ENCODE data around the gene TACC2.

Gene TACC2

DNA sequence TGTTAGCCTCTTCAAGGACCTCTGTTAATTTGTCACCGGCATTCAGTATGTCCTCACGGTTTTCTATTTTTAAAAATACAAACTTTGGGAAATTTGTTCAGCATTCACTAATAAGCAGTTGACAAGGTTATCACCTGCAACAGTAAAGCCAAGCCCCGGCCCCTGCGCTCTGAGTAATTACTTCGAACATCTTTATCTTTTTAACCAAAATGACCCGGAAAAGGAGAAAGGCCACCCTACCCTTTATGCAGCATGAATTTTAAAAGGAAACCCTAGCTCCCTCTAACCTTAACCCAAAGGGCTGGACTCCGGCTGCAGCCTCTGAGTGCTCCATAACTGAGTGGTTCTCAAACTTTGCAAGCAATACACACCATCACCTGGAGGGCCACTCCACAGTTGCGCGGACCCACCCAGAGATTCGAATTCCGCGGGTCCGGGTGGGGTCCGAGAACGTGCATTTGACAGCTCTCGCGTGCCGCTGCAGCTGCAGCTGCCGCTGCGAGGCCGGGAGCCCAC lies 14.9 kb upstream of the TACC2 start:
- H3K4me3 ChIP-seq (ENCODE audit: low read length): peak overlapping the region; percentile 73
- TF ChIP-seq, protein P1, sequence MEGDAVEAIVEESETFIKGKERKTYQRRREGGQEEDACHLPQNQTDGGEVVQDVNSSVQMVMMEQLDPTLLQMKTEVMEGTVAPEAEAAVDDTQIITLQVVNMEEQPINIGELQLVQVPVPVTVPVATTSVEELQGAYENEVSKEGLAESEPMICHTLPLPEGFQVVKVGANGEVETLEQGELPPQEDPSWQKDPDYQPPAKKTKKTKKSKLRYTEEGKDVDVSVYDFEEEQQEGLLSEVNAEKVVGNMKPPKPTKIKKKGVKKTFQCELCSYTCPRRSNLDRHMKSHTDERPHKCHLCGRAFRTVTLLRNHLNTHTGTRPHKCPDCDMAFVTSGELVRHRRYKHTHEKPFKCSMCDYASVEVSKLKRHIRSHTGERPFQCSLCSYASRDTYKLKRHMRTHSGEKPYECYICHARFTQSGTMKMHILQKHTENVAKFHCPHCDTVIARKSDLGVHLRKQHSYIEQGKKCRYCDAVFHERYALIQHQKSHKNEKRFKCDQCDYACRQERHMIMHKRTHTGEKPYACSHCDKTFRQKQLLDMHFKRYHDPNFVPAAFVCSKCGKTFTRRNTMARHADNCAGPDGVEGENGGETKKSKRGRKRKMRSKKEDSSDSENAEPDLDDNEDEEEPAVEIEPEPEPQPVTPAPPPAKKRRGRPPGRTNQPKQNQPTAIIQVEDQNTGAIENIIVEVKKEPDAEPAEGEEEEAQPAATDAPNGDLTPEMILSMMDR (conservative IDR thresholded peaks at IDR 0.05; ENCODE audit: low read length): no peak
- DNase-seq (ENCODE audit: low read depth): no peak

DNA sequence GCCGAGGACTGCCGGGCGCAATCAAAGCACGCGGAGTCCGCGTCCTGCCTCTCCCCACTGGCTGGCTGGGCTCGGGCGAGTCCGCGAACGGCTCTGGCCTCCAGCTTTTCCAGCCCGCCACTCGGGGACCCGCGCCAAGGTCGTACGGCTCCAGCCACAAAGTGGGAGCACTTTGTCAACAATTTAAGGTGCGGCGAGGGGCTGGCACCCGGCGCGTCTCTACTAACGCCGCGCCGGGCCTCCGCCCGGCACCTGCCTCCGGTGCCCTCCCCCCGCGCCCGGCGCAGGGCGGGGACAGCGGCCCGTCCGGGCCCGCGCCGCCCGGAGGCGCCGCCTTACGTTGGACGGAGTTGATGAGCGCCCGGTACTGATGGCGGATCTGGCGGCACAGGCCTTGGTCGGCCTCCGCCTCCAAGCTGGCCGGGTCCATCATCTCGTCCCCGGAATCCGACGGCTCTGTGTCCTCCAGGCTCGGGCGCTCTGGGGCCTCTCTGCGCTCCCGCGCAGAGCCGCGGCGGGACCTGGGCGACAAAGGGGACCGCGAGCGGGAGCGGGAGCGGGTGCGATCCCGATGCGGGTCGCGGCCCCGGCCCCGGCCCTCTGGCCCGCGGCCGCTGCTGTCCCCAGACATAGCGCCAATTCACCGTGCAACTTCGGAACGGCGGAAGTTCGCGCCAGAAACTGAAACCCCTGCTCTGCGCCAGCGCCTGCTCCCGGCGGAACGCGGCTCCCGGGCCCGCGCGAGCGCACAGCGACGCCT lies 14.2 kb upstream of the TACC2 start, which contains the start of gene NSMCE4A:
Gene NSMCE4A, minus strand, starts transcription at position 683 of the 760 bp plus-strand sequence. Its CDS starts 52 bp downstream, at position 631.
- H3K4me3 ChIP-seq (ENCODE audit: low read length): peak within 1 kb of the TSS; percentile 73
- TF ChIP-seq, protein P1 (conservative IDR thresholded peaks at IDR 0.05; ENCODE audit: low read length): no peak; the same call in 1 of the 2 replicates
- peak; percentile 69 for DNase-seq (ENCODE audit: low read depth)

DNA sequence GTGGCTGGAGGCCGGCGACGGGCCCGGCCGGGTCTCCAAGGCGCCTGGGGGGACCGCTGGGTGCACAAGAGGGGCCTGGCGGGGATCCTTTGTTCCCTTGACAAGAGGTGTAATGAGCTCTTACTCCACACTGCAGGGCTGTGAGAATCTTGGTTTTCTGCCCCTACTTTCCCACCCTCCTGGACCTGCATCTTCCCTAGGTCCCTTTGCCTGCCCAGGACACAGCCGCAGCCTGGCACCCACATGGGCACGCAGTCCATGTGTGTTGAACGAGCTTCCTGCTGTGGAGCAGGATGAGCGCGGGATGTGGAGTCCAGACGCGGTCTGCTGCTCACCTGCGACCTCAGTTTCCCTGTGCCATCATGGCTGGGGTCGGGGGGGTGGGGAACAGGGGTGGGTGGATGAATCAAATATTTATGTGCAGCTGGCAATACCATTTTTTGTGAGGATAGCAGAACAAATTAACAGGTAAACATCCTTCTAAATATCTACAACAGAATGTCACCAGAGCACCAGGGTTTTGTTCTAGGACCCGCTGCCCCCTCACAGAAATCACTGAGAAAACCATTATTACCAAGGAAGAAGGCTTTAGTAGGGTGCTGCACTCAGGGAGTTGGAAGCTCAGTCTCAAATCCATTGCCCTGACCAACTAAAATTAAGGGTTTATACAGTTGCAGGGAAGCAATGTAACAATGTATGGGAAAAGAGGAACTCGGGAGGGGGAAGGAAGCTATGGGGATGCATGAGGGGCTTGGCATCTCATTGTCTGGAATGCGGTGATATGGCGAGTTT lies 13.5 kb upstream of the TACC2 start:
- TF ChIP-seq, protein P1 (conservative IDR thresholded peaks at IDR 0.05; ENCODE audit: low read length): peak; percentile 39; the same call in 1 of the 2 replicates
- DNase-seq (ENCODE audit: low read depth): no peak
- peak overlapping the region; percentile 73 for H3K4me3 ChIP-seq (ENCODE audit: low read length)

DNA sequence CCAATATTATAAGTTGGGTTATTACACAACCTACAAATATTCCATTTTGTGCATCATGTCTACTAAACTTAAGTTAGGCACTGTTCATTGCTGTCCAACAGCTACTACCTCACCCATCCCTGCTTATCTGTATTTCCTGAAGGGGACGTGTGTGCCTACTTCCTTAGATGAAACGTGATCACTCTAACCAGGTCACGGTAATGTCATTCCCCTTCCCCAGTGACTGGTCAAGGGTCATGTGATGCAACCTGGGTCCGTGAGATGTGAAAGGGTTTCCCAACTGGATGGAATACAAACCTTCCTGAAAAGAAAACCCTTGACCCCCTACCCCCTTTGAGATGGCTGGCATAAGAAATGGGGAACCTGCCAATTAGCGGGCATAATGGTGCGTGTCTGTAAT lies 12.4 kb upstream of the TACC2 start:
- no peak for DNase-seq (ENCODE audit: low read depth)
- TF ChIP-seq, protein P1 (conservative IDR thresholded peaks at IDR 0.05; ENCODE audit: low read length): no peak
- no peak overlapping the region for H3K4me3 ChIP-seq (ENCODE audit: low read length)

DNA sequence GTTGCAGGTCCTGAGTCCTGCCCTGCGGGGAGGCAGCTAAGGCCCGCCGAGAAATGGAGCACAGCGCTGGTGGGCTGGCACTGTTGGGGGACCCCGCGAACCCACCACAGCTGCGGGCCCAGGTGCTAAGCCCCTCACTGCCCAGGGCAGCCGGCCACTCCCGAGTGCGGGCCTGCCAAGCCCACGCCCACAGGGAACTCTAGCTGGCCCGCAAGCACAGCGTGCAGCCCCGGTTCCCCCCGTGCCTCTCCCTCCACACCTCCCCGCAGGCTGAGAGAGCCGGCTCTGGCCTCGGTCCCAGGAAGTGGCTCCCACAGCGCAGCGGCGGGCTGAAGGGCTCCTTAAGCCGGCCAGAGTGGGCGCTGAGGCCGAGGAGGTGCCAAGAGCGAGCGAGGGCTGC lies 10.5 kb upstream of the TACC2 start:
- TF ChIP-seq, protein P1 (conservative IDR thresholded peaks at IDR 0.05; ENCODE audit: low read length): no peak
- no peak for DNase-seq (ENCODE audit: low read depth)
- no peak overlapping the region for H3K4me3 ChIP-seq (ENCODE audit: low read length)

DNA sequence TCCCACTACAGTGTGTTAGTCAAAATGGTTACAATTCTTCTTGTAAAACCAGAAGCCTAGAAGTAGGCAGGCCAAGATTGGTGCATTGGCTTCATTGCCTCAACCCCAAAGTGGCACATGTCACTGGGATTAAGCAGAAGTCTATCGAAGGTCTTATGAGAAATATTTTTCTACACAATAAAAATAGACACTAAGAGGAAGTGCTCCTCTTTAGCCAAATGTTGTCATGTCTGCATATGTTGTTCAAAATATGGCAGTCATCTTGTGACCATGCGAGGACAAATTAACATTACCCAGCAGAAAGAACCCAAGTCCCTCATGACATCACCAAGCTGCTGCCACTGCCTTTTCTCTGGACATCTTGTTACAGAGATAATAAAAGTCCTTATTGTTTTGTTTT lies 7.6 kb upstream of the TACC2 start:
- no peak for DNase-seq (ENCODE audit: low read depth)
- H3K4me3 ChIP-seq (ENCODE audit: low read length): no peak overlapping the region
- TF ChIP-seq, protein P1 (conservative IDR thresholded peaks at IDR 0.05; ENCODE audit: low read length): no peak

All from AG10803 (cell line).